Measurements from ENCODE around the gene TMEM201.

- no peak for TF ChIP-seq EGR1 (IDR thresholded peaks at IDR 0.05)
- TF ChIP-seq RAD21 (IDR thresholded peaks at IDR 0.05; ENCODE audit: low read depth) = no peak
- no peak for TF ChIP-seq TCF12 (IDR thresholded peaks at IDR 0.05; ENCODE audit: low read depth)
- no peak for TF ChIP-seq FOXM1 (IDR thresholded peaks at IDR 0.05; ENCODE audit: borderline replicate concordance, low read depth)
- TF ChIP-seq EP300 (IDR thresholded peaks at IDR 0.05; ENCODE audit: borderline replicate concordance) = no peak
Measured at GRCh38 chr1:9594471-9595155, 5.9 kb downstream of the TMEM201 start.

All from Ishikawa (cell line).